SK-N-MC (cell line): Measurements from ENCODE around the gene SEPTIN6.

Experiments
- EZH2 ChIP-seq: fragments of 200-600 bp; sonication (generic); IDR thresholded peaks from one replicate; pipeline ENCODE4 v1.6.1; 2017; ENCODE audit warnings: antibody characterized with exemption
- FOXP2 ChIP-seq: optimal IDR thresholded peaks from 2 replicates; pipeline ENCODE3; 2011; ENCODE audit warnings: mild to moderate bottlenecking, moderate library complexity; ENCODE audit not compliant: insufficient read depth; ENCODE audit errors: extremely low read length, control extremely low read depth
- POLR2AphosphoS5 ChIP-seq: IDR thresholded peaks from 2 replicates; pipeline ENCODE4 v1.6.1; 2012; ENCODE audit warnings: mild to moderate bottlenecking, low read depth, low read length, borderline replicate concordance

GRCh38 chrX:119706616-119707015, 13.6 kb upstream of the SEPTIN6 start:
- TF ChIP-seq POLR2AphosphoS5 (no peak), EZH2 (no peak), FOXP2 (no peak)
